SK-N-SH (cell line): ENCODE measurements around the gene HAGHL. TPM values are rescaled to one million over a fixed set of nuclear protein-coding genes. Genes with fewer than 3 reads are reported as not detected.

Experiments used
- CTCF ChIA-PET: fragments of 300-600, 350-600 bp; formaldehyde crosslinking; extraction: SDS; loops from one replicate; lab custom pipeline; 2021; lab: Yijun Ruan, JAX
- POLR2A ChIA-PET: fragments of 350-600 bp; sonication (Branson Sonifier 250); formaldehyde crosslinking; extraction: SDS; loops from one replicate; lab custom pipeline; 2020; ENCODE audit warnings: antibody characterized with exemption, inconsistent platforms; lab: Yijun Ruan, JAX
- DNase-seq: peaks from one replicate; pipeline ENCODE4 v3.0.0; 2012
- H2AFZ ChIP-seq: fragments of 200-600 bp; sonication (generic); 2 replicates; pipeline ENCODE4 v1.8.1; 2016; ENCODE audit warnings: antibody characterized with exemption, mild to moderate bottlenecking, low read depth
- H3F3A ChIP-seq: fragments of 200-600 bp; sonication (generic); replicated peaks from 2 replicates; pipeline ENCODE3; 2016; ENCODE audit warnings: antibody characterized with exemption, mild to moderate bottlenecking; ENCODE audit not compliant: insufficient read depth
- H3K27ac ChIP-seq, 2 experiments: fragments of 200-500 bp in 1 of 2; fragments of 200-600 bp in 1 of 2; sonication (Bioruptor generic) in 1 of 2; sonication (generic), shearing (Covaris generic) in 1 of 2; 2 replicates each; pipeline versions ENCODE4 v1.5.1 to v1.6.1; 2014 to 2016; ENCODE audit warnings: low read depth in 2 of 2, inconsistent platforms in 1 of 2, low read length in 1 of 2, mild to moderate bottlenecking in 1 of 2, mixed read lengths in 1 of 2
- H3K27me3 ChIP-seq: fragments of 200-600 bp; sonication (generic), shearing (Covaris generic); 2 replicates; pipeline ENCODE4 v1.6.1; 2016; ENCODE audit warnings: mixed run types; ENCODE audit not compliant: insufficient read depth
- H3K36me3 ChIP-seq, 2 experiments: fragments of 200-500 bp in 1 of 2; fragments of 200-600 bp in 1 of 2; sonication (Bioruptor generic) in 1 of 2; sonication (generic) in 1 of 2; replicated peaks in 1 of 2; 2 replicates each; pipeline versions ENCODE3 to v1.5.1; 2014 to 2016; ENCODE audit warnings: low read length in 1 of 2, mild to moderate bottlenecking in 1 of 2; ENCODE audit not compliant: insufficient read depth in 2 of 2, control insufficient read depth in 1 of 2
- H3K4me1 ChIP-seq, 2 experiments: fragments of 200-500 bp in 1 of 2; fragments of 200-600 bp in 1 of 2; sonication (Bioruptor generic) in 1 of 2; sonication (generic), shearing (Covaris generic) in 1 of 2; 2 replicates each; pipeline versions ENCODE4 v1.5.1 to v1.6.1; 2014 to 2016; ENCODE audit warnings: low read depth in 1 of 2, low read length in 1 of 2, mixed run types in 1 of 2; ENCODE audit not compliant: insufficient read depth in 2 of 2, control insufficient read depth in 1 of 2
- H3K4me2 ChIP-seq: fragments of 200-600 bp; sonication (generic), shearing (Covaris generic); 2 replicates; pipeline ENCODE4 v1.6.1; 2017; ENCODE audit warnings: mixed run types
- H3K4me3 ChIP-seq, 2 experiments: fragments of 200-500 bp in 1 of 2; fragments of 200-600 bp in 1 of 2; sonication (Bioruptor generic) in 1 of 2; sonication (generic), shearing (Covaris generic) in 1 of 2; 2 replicates each; pipeline versions ENCODE4 v1.5.1 to v1.8.1; 2014 to 2016; ENCODE audit warnings: low read depth in 2 of 2, inconsistent platforms in 1 of 2, low read length in 1 of 2, mild to moderate bottlenecking in 1 of 2, mixed read lengths in 1 of 2, moderate library complexity in 1 of 2
- H3K79me2 ChIP-seq: fragments of 200-600 bp; sonication (generic); 2 replicates; pipeline ENCODE4 v1.8.1; 2017; ENCODE audit warnings: mild to moderate bottlenecking; ENCODE audit not compliant: insufficient read depth
- H3K9ac ChIP-seq: fragments of 200-600 bp; sonication (generic); 2 replicates; pipeline ENCODE4 v1.6.1; 2017; ENCODE audit warnings: mixed run types
- H3K9me2 ChIP-seq: fragments of 200-600 bp; sonication (generic); 2 replicates; pipeline ENCODE4 v1.6.1; 2017; ENCODE audit warnings: mixed run types
- H3K9me3 ChIP-seq: fragments of 200-600 bp; sonication (generic); 2 replicates; pipeline ENCODE4 v1.6.1; 2017; ENCODE audit warnings: mixed run types, mild to moderate bottlenecking, moderate library complexity
- H4K20me1 ChIP-seq: fragments of 200-600 bp; sonication (generic); 2 replicates; pipeline ENCODE4 v1.6.1; 2017; ENCODE audit warnings: mild to moderate bottlenecking, mixed run types; ENCODE audit not compliant: insufficient read depth
- CHD2 ChIP-seq: fragments of 150-350 bp; IDR thresholded peaks from 2 replicates; pipeline ENCODE4 v1.6.1; 2018; ENCODE audit warnings: low read length; ENCODE audit not compliant: partially characterized antibody
- ELF1 ChIP-seq: IDR thresholded peaks from 2 replicates; pipeline ENCODE4 v1.4.0; 2012
- GABPA ChIP-seq: IDR thresholded peaks from 2 replicates; pipeline ENCODE4 v1.4.0; 2012; ENCODE audit warnings: low read depth, mild to moderate bottlenecking
- JUND ChIP-seq: IDR thresholded peaks from 2 replicates; pipeline ENCODE4 v1.4.0; 2012
- MAX ChIP-seq: IDR thresholded peaks from 2 replicates; pipeline ENCODE4 v1.4.0; 2012; ENCODE audit warnings: low read depth
- MEF2A ChIP-seq: IDR thresholded peaks from 2 replicates; pipeline ENCODE4 v1.4.0; 2012; ENCODE audit warnings: low read depth, borderline replicate concordance
- MXI1 ChIP-seq: IDR thresholded peaks from 2 replicates; pipeline ENCODE4 v1.6.1; 2012; ENCODE audit warnings: mild to moderate bottlenecking, low read depth, low read length, improper control_type of control experiment
- NRF1 ChIP-seq: IDR thresholded peaks from 2 replicates; pipeline ENCODE4 v1.6.1; 2012; ENCODE audit warnings: low read depth, mild to moderate bottlenecking, low read length
- PBX3 ChIP-seq: IDR thresholded peaks from 2 replicates; pipeline ENCODE4; 2012
- POLR2AphosphoS5 ChIP-seq: IDR thresholded peaks from 2 replicates; pipeline ENCODE4 v1.6.1; 2012; ENCODE audit warnings: low read depth, low read length
- RCOR1 ChIP-seq: fragments of 150-350 bp; IDR thresholded peaks from 2 replicates; pipeline ENCODE4 v1.6.1; 2017; ENCODE audit warnings: antibody characterized with exemption, low read length
- RFX5 ChIP-seq: IDR thresholded peaks from 2 replicates; pipeline ENCODE4 v1.6.1; 2012; ENCODE audit warnings: mild to moderate bottlenecking, improper control_type of control experiment, low read length
- RXRA ChIP-seq: IDR thresholded peaks from 2 replicates; pipeline ENCODE4 v1.4.0; 2012; ENCODE audit warnings: low read depth, mild to moderate bottlenecking, borderline replicate concordance
- SIN3A ChIP-seq: IDR thresholded peaks from 2 replicates; pipeline ENCODE4 v1.6.1; 2012; ENCODE audit warnings: low read depth, mild to moderate bottlenecking, low read length, moderate library complexity, borderline replicate concordance
- WGBS: methylation state at CpG from one replicate; pipeline ENCODE4 v1.1.6; 2017; ENCODE audit warnings: low lambda C conversion rate; 5-methylcytosine and 5-hydroxymethylcytosine counted together
- polyA plus RNA-seq, 3 experiments: library from polyadenylated mRNA; depleted of rRNA; stranded (reverse); fragments of >200 nt; gene quantifications; 2 replicates each; pipeline ENCODE4 v1.2.3, GENCODE V29; 2012
- TF ChIP-seq, protein P1 (sequence below): IDR thresholded peaks from 2 replicates; pipeline ENCODE4 v1.6.1; 2012; ENCODE audit warnings: mild to moderate bottlenecking, low read depth, low read length, moderate library complexity
- TF ChIP-seq, protein P2 (sequence below): fragments of 150-350 bp; IDR thresholded peaks from 2 replicates; pipeline ENCODE4 v1.6.1; 2017; ENCODE audit warnings: antibody characterized with exemption, low read length, low read depth, borderline replicate concordance

Gene HAGHL
- polyA plus RNA-seq, 1 of the 3 experiments (the other 2 are of a cell fraction): 65.5 TPM

GRCh38 chr16:686459-687260 is 40.2 kb upstream of the HAGHL start:
- POLR2A ChIA-PET: no interaction called here
- WGBS: 98% methylated on average over 33 of the region's 51 CpGs

More at GRCh38 chr16:686459-687260, 40.2 kb upstream of the HAGHL start:
- Histone ChIP-seq H3K4me3 (no peak overlapping the region), H4K20me1 (peaks cover 13% of the 10 kb centered on the region), H2AFZ (no peak overlapping the region), H3K36me3 (peaks cover 11 to 34% of the 10 kb centered on the region in 2 experiments), H3K27ac (no peak overlapping the region), H3K79me2 (peaks cover 33% of the 10 kb centered on the region), H3K9me3 (no peaks in the 10 kb centered on the region), H3K4me1 (peaks cover 12 to 52% of the 10 kb centered on the region in 2 experiments; a peak in 3 of 4 replicates), H3F3A (peaks cover 4% of the 10 kb centered on the region), H3K9me2 (no peaks in the 10 kb centered on the region), H3K9ac (no peak overlapping the region), H3K4me2 (no peak overlapping the region), H3K27me3 (no peaks in the 10 kb centered on the region)
- DNase-seq: no peak
- TF ChIP-seq, protein P1, sequence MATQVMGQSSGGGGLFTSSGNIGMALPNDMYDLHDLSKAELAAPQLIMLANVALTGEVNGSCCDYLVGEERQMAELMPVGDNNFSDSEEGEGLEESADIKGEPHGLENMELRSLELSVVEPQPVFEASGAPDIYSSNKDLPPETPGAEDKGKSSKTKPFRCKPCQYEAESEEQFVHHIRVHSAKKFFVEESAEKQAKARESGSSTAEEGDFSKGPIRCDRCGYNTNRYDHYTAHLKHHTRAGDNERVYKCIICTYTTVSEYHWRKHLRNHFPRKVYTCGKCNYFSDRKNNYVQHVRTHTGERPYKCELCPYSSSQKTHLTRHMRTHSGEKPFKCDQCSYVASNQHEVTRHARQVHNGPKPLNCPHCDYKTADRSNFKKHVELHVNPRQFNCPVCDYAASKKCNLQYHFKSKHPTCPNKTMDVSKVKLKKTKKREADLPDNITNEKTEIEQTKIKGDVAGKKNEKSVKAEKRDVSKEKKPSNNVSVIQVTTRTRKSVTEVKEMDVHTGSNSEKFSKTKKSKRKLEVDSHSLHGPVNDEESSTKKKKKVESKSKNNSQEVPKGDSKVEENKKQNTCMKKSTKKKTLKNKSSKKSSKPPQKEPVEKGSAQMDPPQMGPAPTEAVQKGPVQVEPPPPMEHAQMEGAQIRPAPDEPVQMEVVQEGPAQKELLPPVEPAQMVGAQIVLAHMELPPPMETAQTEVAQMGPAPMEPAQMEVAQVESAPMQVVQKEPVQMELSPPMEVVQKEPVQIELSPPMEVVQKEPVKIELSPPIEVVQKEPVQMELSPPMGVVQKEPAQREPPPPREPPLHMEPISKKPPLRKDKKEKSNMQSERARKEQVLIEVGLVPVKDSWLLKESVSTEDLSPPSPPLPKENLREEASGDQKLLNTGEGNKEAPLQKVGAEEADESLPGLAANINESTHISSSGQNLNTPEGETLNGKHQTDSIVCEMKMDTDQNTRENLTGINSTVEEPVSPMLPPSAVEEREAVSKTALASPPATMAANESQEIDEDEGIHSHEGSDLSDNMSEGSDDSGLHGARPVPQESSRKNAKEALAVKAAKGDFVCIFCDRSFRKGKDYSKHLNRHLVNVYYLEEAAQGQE: no peak
- no peak for TF ChIP-seq RFX5
- no peak for TF ChIP-seq PBX3
- TF ChIP-seq RCOR1: no peak
- no peak for TF ChIP-seq SIN3A
- no peak for TF ChIP-seq NRF1
- no peak for TF ChIP-seq ELF1
- no peak for TF ChIP-seq JUND
- no peak for TF ChIP-seq MAX
- no peak for TF ChIP-seq MXI1
- no peak for TF ChIP-seq POLR2AphosphoS5
- no peak for TF ChIP-seq GABPA
- TF ChIP-seq, protein P2, sequence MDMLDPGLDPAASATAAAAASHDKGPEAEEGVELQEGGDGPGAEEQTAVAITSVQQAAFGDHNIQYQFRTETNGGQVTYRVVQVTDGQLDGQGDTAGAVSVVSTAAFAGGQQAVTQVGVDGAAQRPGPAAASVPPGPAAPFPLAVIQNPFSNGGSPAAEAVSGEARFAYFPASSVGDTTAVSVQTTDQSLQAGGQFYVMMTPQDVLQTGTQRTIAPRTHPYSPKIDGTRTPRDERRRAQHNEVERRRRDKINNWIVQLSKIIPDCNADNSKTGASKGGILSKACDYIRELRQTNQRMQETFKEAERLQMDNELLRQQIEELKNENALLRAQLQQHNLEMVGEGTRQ: no peak
- no peak for TF ChIP-seq MEF2A
- TF ChIP-seq CHD2: no peak
- no peak for TF ChIP-seq RXRA
- CTCF ChIA-PET: interaction anchor here (0.6 to 5.9 kb wide), 18 partner anchors 10 to 355 kb away, joined by 3 to 38 read pairs (median 4); partner anchors contain the start of genes ANTKMT, RHBDL1 and RHOT2
